HL-60 (cell line): ENCODE data around the gene TMEM82.

ENCODE experiments used
- GABPA ChIP-seq: IDR thresholded peaks from 2 replicates; pipeline ENCODE4 v1.6.1; 2012; ENCODE audit warnings: low read depth
- POLR2AphosphoS5 ChIP-seq: IDR thresholded peaks from 2 replicates; pipeline ENCODE4 v1.6.1; 2012; ENCODE audit warnings: low read depth
- TF ChIP-seq, protein P1 (sequence below): IDR thresholded peaks from one replicate; pipeline ENCODE4 v1.5.1; 2011; ENCODE audit warnings: low read length, control low read depth, inconsistent platforms; ENCODE audit not compliant: insufficient read depth

DNA sequence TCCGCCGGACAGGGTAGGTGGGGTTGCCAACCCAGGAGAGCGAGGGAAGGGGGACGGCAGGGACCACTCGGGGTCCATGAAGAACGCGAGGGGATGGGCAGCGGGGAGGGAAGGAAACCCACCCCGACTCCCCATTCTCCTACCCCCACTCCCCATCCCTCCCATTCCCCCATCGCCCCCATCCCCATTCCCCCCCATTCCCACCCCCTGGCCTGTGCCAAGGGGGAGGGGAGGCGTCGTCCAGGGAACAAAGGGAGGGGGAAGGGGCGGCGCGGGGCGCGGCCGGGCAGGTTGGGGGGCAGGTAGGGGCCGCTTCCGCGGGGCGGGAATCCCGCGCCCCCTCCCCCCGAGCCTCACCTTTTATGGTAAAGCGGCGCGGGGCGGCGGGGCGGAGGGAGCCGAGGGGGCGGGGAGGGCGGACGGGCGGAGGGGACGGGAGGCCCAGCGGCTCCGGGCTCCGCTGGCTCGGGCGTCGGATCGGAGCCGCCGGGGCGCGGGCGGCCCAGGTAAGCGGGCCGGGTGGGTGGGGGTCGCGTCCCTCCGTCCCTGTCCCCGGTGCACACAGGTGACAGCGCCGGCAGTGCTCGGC is 16.1 kb downstream of the TMEM82 start, which contains the start of gene FBLIM1:
- TF ChIP-seq, protein P1, sequence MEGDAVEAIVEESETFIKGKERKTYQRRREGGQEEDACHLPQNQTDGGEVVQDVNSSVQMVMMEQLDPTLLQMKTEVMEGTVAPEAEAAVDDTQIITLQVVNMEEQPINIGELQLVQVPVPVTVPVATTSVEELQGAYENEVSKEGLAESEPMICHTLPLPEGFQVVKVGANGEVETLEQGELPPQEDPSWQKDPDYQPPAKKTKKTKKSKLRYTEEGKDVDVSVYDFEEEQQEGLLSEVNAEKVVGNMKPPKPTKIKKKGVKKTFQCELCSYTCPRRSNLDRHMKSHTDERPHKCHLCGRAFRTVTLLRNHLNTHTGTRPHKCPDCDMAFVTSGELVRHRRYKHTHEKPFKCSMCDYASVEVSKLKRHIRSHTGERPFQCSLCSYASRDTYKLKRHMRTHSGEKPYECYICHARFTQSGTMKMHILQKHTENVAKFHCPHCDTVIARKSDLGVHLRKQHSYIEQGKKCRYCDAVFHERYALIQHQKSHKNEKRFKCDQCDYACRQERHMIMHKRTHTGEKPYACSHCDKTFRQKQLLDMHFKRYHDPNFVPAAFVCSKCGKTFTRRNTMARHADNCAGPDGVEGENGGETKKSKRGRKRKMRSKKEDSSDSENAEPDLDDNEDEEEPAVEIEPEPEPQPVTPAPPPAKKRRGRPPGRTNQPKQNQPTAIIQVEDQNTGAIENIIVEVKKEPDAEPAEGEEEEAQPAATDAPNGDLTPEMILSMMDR, result no peak
- no peak for TF ChIP-seq POLR2AphosphoS5
- TF ChIP-seq GABPA, result no peak
